CD1c-positive myeloid dendritic cell (primary cell): ENCODE measurements around the gene NTSR2.
A peak's percentile ranks its signal among the peaks of the same experiment; 100 is the strongest.

ENCODE experiments used
- DNase-seq: peaks from one replicate; pipeline ENCODE4 v3.0.0-alpha.2; 2016; ENCODE audit errors: extremely low spot score

NTSR2 gene

DNA sequence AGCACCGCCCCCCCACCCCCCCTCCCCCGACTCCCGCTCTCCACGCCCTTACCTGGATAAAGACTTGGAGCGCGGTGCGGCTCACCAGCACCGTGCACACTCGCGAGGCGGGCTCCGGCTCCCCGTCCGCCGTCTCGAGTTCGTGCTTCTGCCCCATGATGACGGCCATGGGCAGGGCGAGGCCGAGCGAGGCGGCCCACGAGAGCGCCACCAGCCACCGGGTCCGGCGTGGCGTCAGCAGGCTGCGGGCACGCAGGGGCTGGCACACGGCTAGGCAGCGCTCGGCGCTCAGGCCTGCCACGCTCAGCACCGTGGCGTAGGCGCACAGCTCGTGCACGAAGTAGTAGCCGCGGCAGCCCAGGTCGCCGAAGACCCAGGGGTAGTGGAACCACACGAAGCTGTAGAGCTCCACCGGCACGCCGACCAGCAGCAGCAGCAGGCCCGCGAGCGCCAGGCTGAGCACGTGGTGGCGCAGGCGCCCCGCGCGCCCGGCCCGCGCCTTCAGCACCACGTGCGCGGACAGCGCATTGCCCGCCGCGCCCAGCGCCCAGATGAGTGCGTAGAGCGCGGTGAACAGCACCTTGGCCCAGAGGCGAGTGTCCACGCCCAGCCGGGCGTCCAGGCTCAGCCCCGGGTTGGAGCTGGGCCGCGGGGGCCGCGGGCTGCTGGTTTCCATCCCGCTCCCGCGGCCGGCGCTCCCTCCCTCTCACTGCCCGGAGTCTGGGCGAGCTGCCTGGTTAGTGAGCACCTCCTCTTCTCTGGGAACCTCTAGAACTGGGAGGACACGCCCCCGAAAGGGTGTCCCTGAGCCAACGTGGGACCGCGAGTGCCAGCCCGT lies at the start of gene NTSR2:
TSS of gene NTSR2 (minus strand) at position 742 of the 838 bp plus-strand sequence. CDS start at position 676, 66 bp downstream.
- peak; percentile 59 for DNase-seq

- DNase-seq: no peak
Observed at GRCh38 chr2:11719230-11719977, 49.4 kb upstream of the NTSR2 start.

GRCh38 chr2:11718606-11719005 lies 48.6 kb upstream of the NTSR2 start:
- DNase-seq: no peak

- DNase-seq: no peak
Observed at GRCh38 chr2:11717623-11718022, 47.6 kb upstream of the NTSR2 start.

- peak; percentile 47 for DNase-seq
Observed at GRCh38 chr2:11716689-11717321, 46.8 kb upstream of the NTSR2 start.

- no peak for DNase-seq
Observed at GRCh38 chr2:11715987-11716652, 46.1 kb upstream of the NTSR2 start.

DNA sequence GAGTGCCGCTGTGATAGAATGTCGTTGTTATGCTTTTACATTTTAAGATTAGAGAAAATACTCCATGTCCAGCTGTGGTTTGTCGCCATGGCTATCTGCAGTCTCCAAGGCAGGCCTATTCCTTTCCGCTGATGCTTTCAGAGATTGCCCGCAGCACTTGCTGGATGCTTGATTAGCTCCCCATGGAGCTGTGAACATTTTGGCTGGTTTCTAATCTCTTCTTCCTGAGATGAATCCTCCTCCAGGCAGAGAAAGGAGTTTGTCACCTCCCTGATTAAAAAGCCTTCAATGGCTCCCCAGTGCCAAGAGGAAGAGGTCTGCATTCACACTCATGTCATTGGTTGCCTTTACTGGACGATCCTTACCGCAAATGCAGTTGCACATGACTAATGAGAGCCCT lies 43.8 kb upstream of the NTSR2 start:
- no peak for DNase-seq

DNA sequence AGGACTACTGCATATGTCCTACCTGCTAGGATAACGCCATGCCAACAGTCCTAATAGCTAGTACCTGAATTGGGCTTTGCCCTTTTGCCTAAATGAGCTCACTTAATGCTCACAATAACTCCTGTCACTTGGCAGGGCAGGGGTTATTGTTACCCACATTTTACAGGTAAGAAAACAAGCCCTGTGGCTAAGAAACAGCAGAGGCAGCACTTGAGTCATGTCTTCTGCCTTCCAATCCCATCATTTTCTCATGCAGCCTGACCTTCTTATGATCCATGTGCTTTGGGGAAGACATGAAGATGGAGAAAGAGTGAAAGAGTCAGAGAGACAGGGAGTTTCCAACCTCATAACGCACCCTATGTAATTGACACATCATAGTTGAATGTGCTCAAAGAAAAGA lies 42.9 kb upstream of the NTSR2 start:
- no peak for DNase-seq

DNA sequence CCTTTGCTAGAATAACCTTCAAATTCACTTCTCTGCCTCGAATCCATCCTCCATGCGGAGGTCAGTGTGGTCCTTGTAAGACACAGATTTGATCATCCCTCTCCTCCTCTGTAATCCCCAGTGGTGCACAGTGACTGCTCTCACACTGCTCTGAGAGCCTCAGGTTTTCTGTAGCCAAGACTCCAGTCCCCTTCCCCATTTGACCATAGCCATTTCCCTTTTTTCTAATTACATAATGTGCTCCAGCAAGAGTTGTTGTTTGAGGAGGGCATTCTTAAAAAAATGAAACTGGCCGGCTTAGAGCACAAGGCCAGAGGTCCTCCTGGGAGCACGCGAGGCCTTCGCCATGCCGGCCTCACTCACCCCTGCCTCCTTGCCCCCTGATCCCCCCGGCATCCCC lies 41.8 kb upstream of the NTSR2 start:
- peak; percentile 44 for DNase-seq

- no peak for DNase-seq
Observed at GRCh38 chr2:11711354-11711716, 41.3 kb upstream of the NTSR2 start.

DNA sequence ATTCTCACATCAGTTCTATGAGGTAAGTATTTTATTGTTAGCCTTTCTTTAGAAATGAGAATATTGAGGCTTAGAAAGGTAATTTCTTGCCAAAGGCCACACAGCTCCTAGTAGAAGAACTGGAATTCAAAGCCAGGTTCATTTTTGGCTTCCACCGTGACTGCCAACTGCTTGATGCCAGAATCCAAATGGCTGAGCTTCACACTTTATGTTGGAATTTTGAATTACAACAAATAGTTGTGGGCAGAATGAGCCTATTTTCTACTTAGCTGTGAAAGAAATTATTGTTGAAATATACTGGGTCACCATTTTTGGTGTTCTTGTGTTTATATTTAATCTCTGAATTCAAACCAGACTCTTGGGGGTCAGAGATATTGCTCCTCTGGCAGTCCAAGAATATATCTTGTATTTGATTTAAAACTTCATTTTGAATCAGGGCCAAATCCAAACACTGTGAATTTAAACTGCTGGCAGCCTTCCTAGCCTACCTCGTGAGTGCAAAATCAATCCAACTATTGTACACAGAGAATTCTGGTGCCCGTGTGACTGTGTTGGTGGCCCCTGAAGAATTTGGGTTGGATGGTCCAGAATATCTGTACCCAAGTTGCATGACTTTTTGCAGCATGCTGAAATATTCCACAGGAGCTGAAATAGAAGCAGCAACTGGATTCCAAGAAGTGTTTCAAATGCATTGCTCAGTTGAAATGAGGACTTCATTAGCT lies 40.8 kb upstream of the NTSR2 start:
- no peak for DNase-seq

DNA sequence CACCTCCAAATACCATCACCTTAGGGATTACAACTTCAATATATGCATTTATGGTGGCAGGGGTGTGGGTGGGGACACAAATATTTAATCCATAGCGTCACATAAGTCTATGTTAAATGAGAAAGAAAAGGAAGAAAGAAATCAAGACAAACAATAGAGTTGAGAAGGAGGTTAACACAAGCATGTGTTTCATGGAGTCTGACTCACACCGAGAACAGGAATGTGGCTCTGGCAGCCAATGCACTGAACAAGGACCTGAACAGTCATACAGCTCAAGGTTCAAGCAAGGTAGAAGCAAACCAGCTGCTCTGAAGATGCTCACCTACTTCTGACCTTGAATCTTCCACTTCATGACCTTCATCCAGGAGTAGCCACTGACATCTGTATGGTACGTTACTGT lies 40.2 kb upstream of the NTSR2 start:
- DNase-seq: no peak

- no peak for DNase-seq
Observed at GRCh38 chr2:11709293-11709692, 39.3 kb upstream of the NTSR2 start.

- no peak for DNase-seq
Observed at GRCh38 chr2:11708106-11708505, 38.1 kb upstream of the NTSR2 start.

GRCh38 chr2:11705711-11706110 lies 35.7 kb upstream of the NTSR2 start:
- no peak for DNase-seq

GRCh38 chr2:11705063-11705462 lies 35.1 kb upstream of the NTSR2 start:
- no peak for DNase-seq

DNA sequence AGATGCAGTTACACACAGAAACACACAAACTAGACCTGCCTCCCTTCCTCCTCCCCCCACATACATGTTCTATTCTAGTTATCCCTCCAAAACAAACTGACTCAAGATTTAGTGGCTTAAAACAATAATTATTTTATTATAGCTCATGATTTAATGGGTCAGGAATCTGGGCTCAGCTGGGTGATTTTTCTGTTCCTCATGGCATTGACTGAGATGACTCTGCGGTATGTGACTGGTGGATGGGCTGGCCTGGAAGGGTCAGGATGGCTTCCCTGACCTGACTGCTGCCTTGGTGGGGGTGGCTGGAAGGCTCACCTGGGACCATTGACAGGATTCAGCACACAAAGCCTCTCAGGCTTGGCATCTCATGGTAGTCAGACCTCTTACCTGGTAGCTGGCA lies 33.7 kb upstream of the NTSR2 start:
- DNase-seq: no peak

DNA sequence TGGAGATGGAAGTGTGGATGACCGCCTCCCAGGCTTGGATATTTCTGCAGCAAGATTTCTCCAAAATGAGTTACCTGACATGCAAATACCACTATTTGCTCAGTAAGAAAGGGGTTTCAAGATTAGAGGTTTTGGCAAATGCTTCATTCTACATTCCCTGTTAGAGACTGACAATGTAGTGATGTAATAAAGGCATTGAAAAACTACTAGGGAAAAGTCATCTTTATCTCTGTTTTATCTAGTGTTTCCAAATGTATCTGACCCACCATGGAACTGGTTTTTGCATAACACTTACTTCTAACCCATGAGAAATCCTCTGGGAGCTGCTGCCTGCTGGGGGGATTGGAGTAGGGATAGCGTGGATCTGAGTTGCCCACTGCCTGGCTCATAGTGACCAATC lies 33.0 kb upstream of the NTSR2 start:
- no peak for DNase-seq

GRCh38 chr2:11701751-11702301 lies 31.8 kb upstream of the NTSR2 start:
- DNase-seq: peak; percentile 90

DNA sequence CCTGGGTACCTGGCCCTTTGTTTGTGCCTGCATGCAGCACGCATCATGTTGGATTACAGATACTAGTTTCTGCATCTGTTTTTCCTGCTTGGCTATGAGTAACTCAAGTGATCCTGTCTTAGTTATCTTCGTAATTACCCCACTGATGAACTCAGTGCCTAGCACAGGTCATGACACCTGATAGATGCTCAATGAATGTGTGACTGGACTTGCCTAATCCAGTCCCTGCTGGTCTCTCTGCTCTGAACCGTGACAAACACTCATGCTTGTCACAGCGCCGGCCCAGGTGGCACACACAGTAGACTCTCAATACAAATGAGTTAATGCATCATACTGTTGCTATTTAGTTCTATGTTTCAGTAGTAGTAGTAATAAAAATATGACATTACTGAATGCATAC lies 31.2 kb upstream of the NTSR2 start:
- no peak for DNase-seq
